Stomach smooth muscle (tissue), 2 donors: ENCODE measurements around the gene OR13D1.

Source experiments
- H3K27ac ChIP-seq: one replicate; pipeline ENCODE4 v1.7.0; 2013; ENCODE audit warnings: mild to moderate bottlenecking, low read length, inconsistent platforms
- H3K27me3 ChIP-seq, 2 donors: one replicate each; pipeline ENCODE4 v1.7.0; 2013; ENCODE audit warnings: low read length in 2 of 2; ENCODE audit not compliant: insufficient read depth in 2 of 2, control insufficient read depth in 1 of 2
- H3K36me3 ChIP-seq, 2 donors: one replicate each; pipeline ENCODE4 v1.7.0; 2013; ENCODE audit warnings: low read length in 2 of 2; ENCODE audit not compliant: control insufficient read depth in 2 of 2, insufficient read depth in 2 of 2
- H3K4me1 ChIP-seq: one replicate; pipeline ENCODE4 v1.7.0; 2013; ENCODE audit warnings: low read length; ENCODE audit not compliant: control insufficient read depth, insufficient read depth
- H3K4me3 ChIP-seq, 2 donors: one replicate each; pipeline ENCODE4 v1.7.0; 2013; ENCODE audit warnings: low read length in 2 of 2
- H3K9ac ChIP-seq, 2 donors: one replicate each; pipeline ENCODE4 v1.7.0; 2013; ENCODE audit warnings: low read length in 2 of 2, mild to moderate bottlenecking in 1 of 2
- H3K9me3 ChIP-seq, 2 donors: one replicate each; pipeline ENCODE4 v1.7.0; 2013; ENCODE audit warnings: low read length in 2 of 2; ENCODE audit not compliant: control insufficient read depth in 2 of 2
- donor health status: healthy.
- donor health status: Pancreatic carcinoma.

Gene OR13D1

DNA sequence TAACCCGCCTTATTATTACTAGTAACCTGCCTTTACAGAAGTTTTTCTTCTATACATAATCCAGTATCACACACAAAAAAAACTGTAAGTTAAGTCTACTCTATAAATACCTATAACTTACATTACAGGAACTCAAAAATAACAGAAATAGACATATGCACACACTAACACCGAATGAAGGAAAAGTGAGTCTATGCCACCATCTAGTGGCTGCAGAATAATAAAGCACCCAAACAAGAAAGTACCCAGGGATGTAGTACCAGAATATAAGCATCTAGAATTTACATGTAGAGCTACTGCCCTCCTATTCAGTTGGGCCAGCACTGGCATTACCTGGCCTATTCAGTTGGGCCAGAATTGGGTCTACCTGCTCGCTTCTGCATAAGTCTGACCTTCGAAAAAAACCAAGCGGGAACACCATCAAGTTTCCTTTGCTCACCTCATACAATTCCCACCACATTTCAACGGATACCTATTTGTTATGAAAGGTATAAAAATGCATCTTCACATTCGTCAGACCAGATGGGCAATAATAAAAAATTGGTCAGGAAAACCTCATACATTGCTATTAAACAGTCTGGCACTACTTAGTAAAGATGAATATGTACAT lies 49.2 kb downstream of the OR13D1 start:
- Histone ChIP-seq H3K4me1 (no peaks in the 10 kb centered on the region), H3K4me3 (no peak overlapping the region), H3K36me3 (no peaks in the 10 kb centered on the region), H3K27me3 (no peaks in the 10 kb centered on the region), H3K27ac (no peak overlapping the region), H3K9ac (no peak overlapping the region), H3K9me3 (no peaks in the 10 kb centered on the region)
